Mesenchymal stem cell (in vitro differentiated cells and primary cell): ENCODE measurements around the gene ASTN2.

ENCODE experiments used
- DNase-seq: peaks from one replicate; pipeline ENCODE4 v3.0.0-alpha.2; 2013
- H2AFZ ChIP-seq: one replicate; pipeline ENCODE4 v1.6.1; 2013; ENCODE audit warnings: low read depth, mild to moderate bottlenecking, control low read depth, inconsistent platforms, low read length, moderate library complexity
- H2AK5ac ChIP-seq: 2 replicates; pipeline ENCODE4 v1.6.1; 2013; ENCODE audit warnings: low read length, moderate library complexity, mild to moderate bottlenecking, inconsistent platforms; ENCODE audit not compliant: severe bottlenecking
- H2BK120ac ChIP-seq: one replicate; pipeline ENCODE4 v1.6.1; 2013; ENCODE audit warnings: low read depth, mild to moderate bottlenecking, inconsistent platforms, low read length, moderate library complexity
- H2BK12ac ChIP-seq, 2 experiments: one replicate each; pipeline ENCODE4 v1.6.1; 2013; ENCODE audit warnings: inconsistent platforms in 2 of 2, low read length in 2 of 2, mild to moderate bottlenecking in 2 of 2, moderate library complexity in 2 of 2, control low read depth in 1 of 2
- H2BK15ac ChIP-seq: one replicate; pipeline ENCODE4 v1.6.1; 2013; ENCODE audit warnings: mild to moderate bottlenecking, low read depth, inconsistent platforms; ENCODE audit not compliant: poor library complexity, severe bottlenecking
- H2BK5ac ChIP-seq: 2 replicates; pipeline ENCODE4 v1.6.1; 2013; ENCODE audit warnings: low read depth, mild to moderate bottlenecking, low read length, control low read depth, inconsistent platforms; ENCODE audit not compliant: poor library complexity, severe bottlenecking
- H3K14ac ChIP-seq, 2 experiments: one replicate each; pipeline ENCODE4 v1.6.1; 2013; ENCODE audit warnings: inconsistent platforms in 2 of 2, low read length in 2 of 2, control low read depth in 1 of 2, mild to moderate bottlenecking in 1 of 2, moderate library complexity in 1 of 2
- H3K18ac ChIP-seq, 2 experiments: one replicate each; pipeline ENCODE4 v1.6.1; 2013; ENCODE audit warnings: inconsistent platforms in 2 of 2, low read length in 2 of 2, control low read depth in 1 of 2, low read depth in 1 of 2, mild to moderate bottlenecking in 1 of 2
- H3K23ac ChIP-seq, 2 experiments: one replicate each; pipeline ENCODE4 v1.6.1; 2013; ENCODE audit warnings: inconsistent platforms in 2 of 2, low read length in 2 of 2, mild to moderate bottlenecking in 2 of 2, moderate library complexity in 2 of 2, control low read depth in 1 of 2
- H3K27ac ChIP-seq: 2 replicates; pipeline ENCODE4 v1.5.1; 2013; ENCODE audit warnings: mild to moderate bottlenecking, moderate library complexity, low read length, control low read depth, inconsistent platforms; ENCODE audit not compliant: poor library complexity, severe bottlenecking
- H3K27me3 ChIP-seq, 2 experiments: 2 replicates each; pipeline versions ENCODE4 v1.6.1 to v1.7.0; 2013; ENCODE audit warnings: low read length in 2 of 2, mild to moderate bottlenecking in 2 of 2, moderate library complexity in 2 of 2, control low read depth in 1 of 2, inconsistent platforms in 1 of 2; ENCODE audit not compliant: control insufficient read depth in 1 of 2, insufficient read depth in 1 of 2
- H3K36me3 ChIP-seq, 2 experiments: 2 replicates each; pipeline versions ENCODE4 v1.6.1 to v1.7.0; 2013; ENCODE audit warnings: low read length in 2 of 2, control low read depth in 1 of 2, inconsistent platforms in 1 of 2, low read depth in 1 of 2, mild to moderate bottlenecking in 1 of 2; ENCODE audit not compliant: insufficient read depth in 2 of 2, control insufficient read depth in 1 of 2
- H3K4ac ChIP-seq, 2 experiments: one replicate each; pipeline ENCODE4 v1.6.1; 2013; ENCODE audit warnings: inconsistent platforms in 2 of 2, low read length in 2 of 2, mild to moderate bottlenecking in 2 of 2, moderate library complexity in 2 of 2, control low read depth in 1 of 2, low read depth in 1 of 2
- H3K4me1 ChIP-seq: 2 replicates; pipeline ENCODE4 v1.6.1; 2013; ENCODE audit warnings: low read depth, low read length, control low read depth; ENCODE audit not compliant: control insufficient read depth, insufficient read depth
- H3K4me2 ChIP-seq: 2 replicates; pipeline ENCODE4 v1.6.1; 2013; ENCODE audit warnings: low read length, mild to moderate bottlenecking, inconsistent platforms; ENCODE audit not compliant: poor library complexity, severe bottlenecking
- H3K4me3 ChIP-seq, 2 experiments: 2 replicates each; pipeline versions ENCODE4 v1.5.1 to v1.7.0; 2013; ENCODE audit warnings: low read length in 2 of 2, mild to moderate bottlenecking in 2 of 2, control low read depth in 1 of 2, low read depth in 1 of 2; ENCODE audit not compliant: insufficient read depth in 1 of 2
- H3K79me1 ChIP-seq: replicated peaks from 2 replicates; pipeline ENCODE4 v1.6.1; 2013; ENCODE audit warnings: mild to moderate bottlenecking, control low read depth, low read length, inconsistent platforms; ENCODE audit not compliant: poor library complexity, severe bottlenecking
- H3K9ac ChIP-seq: 2 replicates; pipeline ENCODE4 v1.7.0; 2013; ENCODE audit warnings: mild to moderate bottlenecking, low read length, moderate library complexity
- H3K9me3 ChIP-seq: 2 replicates; pipeline ENCODE4 v1.7.0; 2013; ENCODE audit warnings: mild to moderate bottlenecking, low read length; ENCODE audit not compliant: control insufficient read depth
- H4K8ac ChIP-seq: one replicate; pipeline ENCODE4 v1.6.1; 2013; ENCODE audit warnings: inconsistent platforms, mild to moderate bottlenecking, low read length, moderate library complexity
- H4K91ac ChIP-seq: one replicate; pipeline ENCODE4 v1.6.1; 2013; ENCODE audit warnings: mild to moderate bottlenecking, low read length, inconsistent platforms
- WGBS: methylation state at CpG from one replicate; pipeline ENCODE4 v1.1.7; 2013; ENCODE audit warnings: mixed read lengths; 5-methylcytosine and 5-hydroxymethylcytosine counted together

Gene ASTN2

GRCh38 chr9:117145811-117146490 is 268.9 kb downstream of the ASTN2 start:
- no peak overlapping the region for H4K91ac ChIP-seq
- no peak overlapping the region for H3K4me2 ChIP-seq

GRCh38 chr9:117145081-117145480 is 269.8 kb downstream of the ASTN2 start:
- Histone ChIP-seq H3K23ac (no peak overlapping the region), H3K9me3 (no peaks in the 10 kb centered on the region), H3K9ac (no peak overlapping the region), H3K4me1 (no peaks in the 10 kb centered on the region), H3K79me1 (no peaks in the 10 kb centered on the region), H3K4ac (no peak overlapping the region), H3K14ac (peak overlapping the region in 1 of 2 experiments; percentile 66), H3K4me3 (no peak overlapping the region), H4K8ac (no peak overlapping the region), H2AK5ac (no peak overlapping the region), H2AFZ (no peak overlapping the region), H2BK15ac (peak overlapping the region; percentile 12), H3K36me3 (no peaks in the 10 kb centered on the region), H2BK5ac (no peak overlapping the region), H3K4me2 (no peak overlapping the region), H3K27me3 (peaks cover 1 to 2% of the 10 kb centered on the region in 2 experiments), H2BK120ac (no peak overlapping the region), H2BK12ac (no peak overlapping the region), H3K27ac (no peak overlapping the region), H3K18ac (no peak overlapping the region), H4K91ac (no peak overlapping the region)
- WGBS: 92% methylated on average over 2 of the region's 4 CpGs
- DNase-seq: no peak

More at GRCh38 chr9:117145811-117146490, 268.9 kb downstream of the ASTN2 start:
- Histone ChIP-seq H3K23ac (no peak overlapping the region), H2BK12ac (no peak overlapping the region), H2BK15ac (no peak overlapping the region), H2AFZ (no peak overlapping the region), H3K27ac (no peak overlapping the region), H3K14ac (no peak overlapping the region), H3K18ac (no peak overlapping the region), H3K9me3 (no peaks in the 10 kb centered on the region), H2BK120ac (no peak overlapping the region), H3K4ac (no peak overlapping the region), H2AK5ac (no peak overlapping the region), H4K8ac (no peak overlapping the region), H3K4me3 (no peak overlapping the region), H3K79me1 (no peaks in the 10 kb centered on the region), H2BK5ac (no peak overlapping the region), H3K9ac (no peak overlapping the region), H3K27me3 (peaks cover 0 to 2% of the 10 kb centered on the region in 2 experiments), H3K36me3 (no peaks in the 10 kb centered on the region), H3K4me1 (no peaks in the 10 kb centered on the region)
- no peak for DNase-seq
- 85% methylated on average over 4 of the region's 7 CpGs for WGBS

GRCh38 chr9:117138231-117138630 is 276.6 kb downstream of the ASTN2 start:
- no peak overlapping the region for H2BK120ac ChIP-seq
- DNase-seq: no peak

GRCh38 chr9:117136461-117136860 is 278.4 kb downstream of the ASTN2 start:
- no peaks in the 10 kb centered on the region for H3K9me3 ChIP-seq

More at GRCh38 chr9:117138231-117138630, 276.6 kb downstream of the ASTN2 start:
- Histone ChIP-seq H4K8ac (no peak overlapping the region), H3K27ac (no peak overlapping the region), H3K18ac (no peak overlapping the region), H2BK12ac (no peak overlapping the region), H2BK5ac (no peak overlapping the region), H4K91ac (no peak overlapping the region), H3K4me3 (no peak overlapping the region), H3K4me2 (no peak overlapping the region), H3K4ac (no peak overlapping the region), H2BK15ac (no peak overlapping the region), H3K27me3 (peaks cover 3 to 5% of the 10 kb centered on the region in 2 experiments), H3K14ac (no peak overlapping the region), H3K79me1 (no peaks in the 10 kb centered on the region), H2AK5ac (no peak overlapping the region), H3K23ac (no peak overlapping the region), H2AFZ (no peak overlapping the region), H3K9me3 (no peaks in the 10 kb centered on the region), H3K36me3 (no peaks in the 10 kb centered on the region), H3K9ac (no peak overlapping the region), H3K4me1 (no peaks in the 10 kb centered on the region)
- 75% methylated on average over 5 of the region's 5 CpGs for WGBS

More at GRCh38 chr9:117136461-117136860, 278.4 kb downstream of the ASTN2 start:
- Histone ChIP-seq H3K79me1 (no peaks in the 10 kb centered on the region), H3K4me2 (no peak overlapping the region), H3K4me3 (no peak overlapping the region), H2AK5ac (no peak overlapping the region), H3K27ac (no peak overlapping the region), H3K4me1 (no peaks in the 10 kb centered on the region), H2AFZ (no peak overlapping the region), H3K18ac (no peak overlapping the region), H4K8ac (no peak overlapping the region), H3K27me3 (peaks cover 3 to 5% of the 10 kb centered on the region in 2 experiments), H3K36me3 (no peaks in the 10 kb centered on the region), H3K4ac (no peak overlapping the region), H4K91ac (no peak overlapping the region), H3K23ac (no peak overlapping the region), H2BK12ac (no peak overlapping the region), H2BK15ac (no peak overlapping the region), H2BK120ac (no peak overlapping the region), H2BK5ac (no peak overlapping the region), H3K14ac (no peak overlapping the region), H3K9ac (no peak overlapping the region)
- no peak for DNase-seq
- 87% methylated on average over 3 of the region's 4 CpGs for WGBS
